ENCODE results near the gene EEFSEC.

EEFSEC gene

GRCh38 chr3:128420720-128421438, 267.6 kb downstream of the EEFSEC start:
- CTCF ChIA-PET, result interaction anchor here (1.3 kb wide), 1 partner anchor 121 kb away, joined by 3 read pairs; no protein-coding TSS in a partner anchor

GRCh38 chr3:128421439-128421836, 268.2 kb downstream of the EEFSEC start:
- no peak for TF ChIP-seq SUZ12 (IDR thresholded peaks at IDR 0.05)
- no peak for TF ChIP-seq CTBP1 (IDR thresholded peaks at IDR 0.05; ENCODE audit: borderline replicate concordance)
- no peak for TF ChIP-seq ARNT (IDR thresholded peaks at IDR 0.05)
- no peak for TF ChIP-seq PKNOX1 (IDR thresholded peaks at IDR 0.05)
- no peak for TF ChIP-seq TARDBP (IDR thresholded peaks at IDR 0.05)
- TF ChIP-seq BHLHE40 (IDR thresholded peaks at IDR 0.05; ENCODE audit: borderline replicate concordance), result no peak
- no peak for TF ChIP-seq NFRKB (IDR thresholded peaks at IDR 0.05)
- no peak for TF ChIP-seq FOXA1 (IDR thresholded peaks at IDR 0.05)
- no peak for TF ChIP-seq ZNF384 (IDR thresholded peaks at IDR 0.05)
- no peak for TF ChIP-seq L3MBTL2 (conservative IDR thresholded peaks at IDR 0.05)
- TF ChIP-seq HDGF (IDR thresholded peaks at IDR 0.05; ENCODE audit: borderline replicate concordance), result no peak
- CTCF ChIA-PET, result interaction anchor here (1.3 kb wide), 1 partner anchor 122 kb away, joined by 3 read pairs; no protein-coding TSS in a partner anchor
- POLR2A ChIA-PET, result no interaction called here
- no peak for DNase-seq (ENCODE audit: extremely low spot score)

More at GRCh38 chr3:128420720-128421438, 267.6 kb downstream of the EEFSEC start:
- DNase-seq (ENCODE audit: extremely low spot score), result no peak
- no peak for TF ChIP-seq ARNT (IDR thresholded peaks at IDR 0.05)
- TF ChIP-seq SUZ12 (IDR thresholded peaks at IDR 0.05), result no peak
- no peak for TF ChIP-seq ELF4 (IDR thresholded peaks at IDR 0.05)
- TF ChIP-seq FOXK2 (IDR thresholded peaks at IDR 0.05), result no peak
- no peak for TF ChIP-seq ZNF384 (IDR thresholded peaks at IDR 0.05)
- no peak for TF ChIP-seq CTBP1 (IDR thresholded peaks at IDR 0.05; ENCODE audit: borderline replicate concordance)
- TF ChIP-seq FOXM1 (IDR thresholded peaks at IDR 0.05; ENCODE audit: borderline replicate concordance), result no peak
- POLR2A ChIA-PET, result no interaction called here

GRCh38 chr3:128421966-128422365, 268.7 kb downstream of the EEFSEC start:
- no peak for DNase-seq (ENCODE audit: extremely low spot score)
- CTCF ChIA-PET, result no interaction called here
- TF ChIP-seq SP1 (IDR thresholded peaks at IDR 0.05), result no peak
- POLR2A ChIA-PET, result no interaction called here

- TF ChIP-seq SUZ12 (IDR thresholded peaks at IDR 0.05) (no peak), ARNT (IDR thresholded peaks at IDR 0.05) (no peak), HDGF (IDR thresholded peaks at IDR 0.05; ENCODE audit: borderline replicate concordance) (no peak), CTBP1 (IDR thresholded peaks at IDR 0.05; ENCODE audit: borderline replicate concordance) (no peak), ZNF384 (IDR thresholded peaks at IDR 0.05) (no peak), FOXK2 (IDR thresholded peaks at IDR 0.05) (no peak), ELF4 (IDR thresholded peaks at IDR 0.05) (no peak), FOXM1 (IDR thresholded peaks at IDR 0.05; ENCODE audit: borderline replicate concordance) (no peak), TARDBP (IDR thresholded peaks at IDR 0.05) (no peak), FOXA1 (IDR thresholded peaks at IDR 0.05) (no peak), BHLHE40 (IDR thresholded peaks at IDR 0.05; ENCODE audit: borderline replicate concordance) (no peak)
These were observed 269.7 kb downstream of the EEFSEC start for GRCh38 chr3:128422762-128423524.

GRCh38 chr3:128423525-128424147, 270.4 kb downstream of the EEFSEC start:
- POLR2A ChIA-PET, result interaction anchor here (1.0 to 3.5 kb wide), 2 partner anchors 40 to 65 kb away, joined by 3 to 15 read pairs; no protein-coding TSS in a partner anchor
- CTCF ChIA-PET, result interaction anchor here (1.1 kb wide), 1 partner anchor 165 kb away, joined by 3 read pairs; no protein-coding TSS in a partner anchor
- DNase-seq (ENCODE audit: extremely low spot score), result no peak

More at GRCh38 chr3:128422762-128423524, 269.7 kb downstream of the EEFSEC start:
- DNase-seq (ENCODE audit: extremely low spot score), result no peak
- POLR2A ChIA-PET, result interaction anchor here (3.5 kb wide), 1 partner anchor 66 kb away, joined by 15 read pairs; no protein-coding TSS in a partner anchor
- CTCF ChIA-PET, result interaction anchor here (1.1 kb wide), 1 partner anchor 165 kb away, joined by 3 read pairs; no protein-coding TSS in a partner anchor

More at GRCh38 chr3:128423525-128424147, 270.4 kb downstream of the EEFSEC start:
- TF ChIP-seq FOXK2 (IDR thresholded peaks at IDR 0.05) (no peak), L3MBTL2 (conservative IDR thresholded peaks at IDR 0.05) (no peak), TARDBP (IDR thresholded peaks at IDR 0.05) (no peak), CTBP1 (IDR thresholded peaks at IDR 0.05; ENCODE audit: borderline replicate concordance) (no peak), ZNF384 (IDR thresholded peaks at IDR 0.05) (no peak), NFRKB (IDR thresholded peaks at IDR 0.05) (no peak), PKNOX1 (IDR thresholded peaks at IDR 0.05) (no peak), SP1 (IDR thresholded peaks at IDR 0.05) (no peak), SUZ12 (IDR thresholded peaks at IDR 0.05) (no peak), FOXM1 (IDR thresholded peaks at IDR 0.05; ENCODE audit: borderline replicate concordance) (no peak), LEF1 (IDR thresholded peaks at IDR 0.05; ENCODE audit: borderline replicate concordance) (no peak), FOXA1 (IDR thresholded peaks at IDR 0.05) (no peak)

All from HEK293T (cell line).